K562 (cell line): Measurements from ENCODE around the gene KRT16. TPM values are rescaled to one million over a fixed set of nuclear protein-coding genes. Genes with fewer than 3 reads are reported as not detected.

Experiments
- ARID1B ChIP-seq: fragments of 450-650 bp; IDR thresholded peaks from 2 replicates; pipeline ENCODE4 v1.6.1; 2016; ENCODE audit warnings: antibody characterized with exemption, mild to moderate bottlenecking, inconsistent platforms
- C11orf30 ChIP-seq: fragments of 450-650 bp; IDR thresholded peaks from 2 replicates; pipeline ENCODE4 v1.6.1; 2016; ENCODE audit warnings: low read depth, mild to moderate bottlenecking
- CBFB ChIP-seq: sonication (generic); formaldehyde crosslinking; IDR thresholded peaks from 2 replicates; pipeline ENCODE4 v1.4.0; 2020; ENCODE audit warnings: mild to moderate bottlenecking, missing genetic modification reagents
- CBX5 ChIP-seq: IDR thresholded peaks from 2 replicates; pipeline ENCODE4 v1.6.1; 2014; ENCODE audit warnings: low read depth, borderline replicate concordance
- COPS2 ChIP-seq: fragments of 450-650 bp; conservative IDR thresholded peaks from 2 replicates; pipeline ENCODE4 v1.6.1; 2016; ENCODE audit warnings: mild to moderate bottlenecking, moderate library complexity
- MAFF ChIP-seq: IDR thresholded peaks from 2 replicates; pipeline ENCODE4 v1.6.1; 2012; ENCODE audit warnings: low read length, improper control_type of control experiment
- RAD21 ChIP-seq, 2 experiments: fragments of 250-450 bp in 1 of 2; fragments of 450-650 bp in 1 of 2; sonication (Bioruptor Pico) in 1 of 2; formaldehyde crosslinking in 1 of 2; IDR thresholded peaks in 1 of 2; conservative IDR thresholded peaks in 1 of 2; 2 replicates each; pipeline versions ENCODE4 v1.4.0 to v1.8.0; 2020 to 2022; ENCODE audit warnings: mild to moderate bottlenecking in 2 of 2, moderate library complexity in 1 of 2
- RB1 ChIP-seq: fragments of 450-650 bp; IDR thresholded peaks from 2 replicates; pipeline ENCODE4 v1.6.1; 2017; ENCODE audit warnings: low read depth, mild to moderate bottlenecking
- RBM34 ChIP-seq: fragments of 200-400 bp; formaldehyde crosslinking; IDR thresholded peaks from 2 replicates; pipeline ENCODE4 v1.6.1; 2018; ENCODE audit warnings: low read length, borderline replicate concordance; ENCODE audit not compliant: insufficient read depth
- RUNX1 ChIP-seq: sonication (generic); IDR thresholded peaks from 2 replicates; pipeline ENCODE4 v1.6.1; 2016; ENCODE audit warnings: antibody characterized with exemption, low read depth
- SIN3A ChIP-seq, 2 experiments: fragments of 150-350 bp in 1 of 2; IDR thresholded peaks; 2 replicates each; pipeline ENCODE4 v1.6.1; 2011 to 2016; ENCODE audit warnings: borderline replicate concordance in 2 of 2, low read depth in 2 of 2, low read length in 2 of 2, mild to moderate bottlenecking in 2 of 2, moderate library complexity in 2 of 2; ENCODE audit not compliant: control insufficient read depth in 1 of 2
- SRSF1 ChIP-seq: fragments of 200-400 bp; formaldehyde crosslinking; IDR thresholded peaks from 2 replicates; pipeline ENCODE4 v1.6.1; 2017; ENCODE audit warnings: mild to moderate bottlenecking, low read depth, low read length, moderate library complexity
- TEAD4 ChIP-seq, 2 experiments: sonication (generic) in 1 of 2; formaldehyde crosslinking in 1 of 2; IDR thresholded peaks; 2 replicates each; pipeline versions ENCODE4 v1.6.1 to v1.8.0; 2012 to 2022; ENCODE audit warnings: borderline replicate concordance in 1 of 2, inconsistent platforms in 1 of 2, low read length in 1 of 2, mild to moderate bottlenecking in 1 of 2, missing genetic modification reagents in 1 of 2
- WHSC1 ChIP-seq: IDR thresholded peaks from one replicate; pipeline ENCODE4 v1.6.1; 2012; ENCODE audit warnings: low read length, control low read depth, inconsistent platforms
- polyA plus RNA-seq, 8 experiments: library from polyadenylated mRNA; depleted of rRNA in 4 of 8; stranded (reverse) in 5 of 8; unstranded in 3 of 8; fragments of >200 nt; fragmentation: Nextera tagmentation in 2 of 8; fragmentation: Illumina TruSeq in 1 of 8; extraction: Ambion mirVana in 2 of 8; extraction: Trizol in 1 of 8; gene quantifications; 2 replicates each; pipeline versions ENCODE4 v1.2.1 to v1.2.3, GENCODE V29; 2011 to 2014; ENCODE audit warnings: inconsistent platforms in 1 of 8, missing spikeins in 1 of 8
- total RNA-seq, 7 experiments: library from RNA; depleted of rRNA in 6 of 7; stranded (reverse); fragments of >200 nt in 6 of 7; fragmentation: Illumina TruSeq in 2 of 7; extraction: Trizol in 2 of 7; gene quantifications; 2 replicates each; pipeline versions ENCODE4 v1.2.1 to v1.2.3, GENCODE V29; 2011 to 2021; ENCODE audit warnings: low replicate concordance in 1 of 7
- TF ChIP-seq, protein P1 (sequence below): fragments of 450-650 bp; conservative IDR thresholded peaks from 2 replicates; pipeline ENCODE4 v1.6.1; 2016; ENCODE audit warnings: missing genetic modification characterization, low read depth, mild to moderate bottlenecking, missing compliant biosample characterization, moderate library complexity
- TF ChIP-seq, protein P2 (sequence below): sonication (generic); formaldehyde crosslinking; IDR thresholded peaks from 2 replicates; pipeline ENCODE4 v1.8.0; 2022; ENCODE audit warnings: mild to moderate bottlenecking, missing genetic modification reagents
- TF ChIP-seq, protein P3 (sequence below): fragments of 250-450 bp; sonication (Bioruptor Pico); IDR thresholded peaks from 2 replicates; pipeline ENCODE4 v1.8.0; 2021; ENCODE audit warnings: borderline replicate concordance, mild to moderate bottlenecking, moderate library complexity; ENCODE audit not compliant: poor library complexity, severe bottlenecking
- TF ChIP-seq, protein P4 (sequence below): fragments of 250-450 bp; sonication (Bioruptor Pico); IDR thresholded peaks from 2 replicates; pipeline ENCODE4 v1.5.0; 2020; ENCODE audit warnings: mild to moderate bottlenecking, borderline replicate concordance
- TF ChIP-seq, protein P5 (sequence below): fragments of 200-800 bp; sonication (Bioruptor generic); IDR thresholded peaks from 2 replicates; pipeline ENCODE4 v1.6.1; 2017; ENCODE audit warnings: missing genetic modification characterization, missing compliant biosample characterization
- TF ChIP-seq, protein P6 (sequence below): fragments of 250-450 bp; sonication (Bioruptor Pico); IDR thresholded peaks from 2 replicates; pipeline ENCODE4 v1.6.1; 2021; ENCODE audit warnings: mild to moderate bottlenecking

Gene KRT16
- total and polyA plus RNA-seq, 9 of the 15 experiments (the other 6 are each of a cell fraction or from before 2014, with no cell fraction given): 0.04 TPM; not detected in 8

DNA sequence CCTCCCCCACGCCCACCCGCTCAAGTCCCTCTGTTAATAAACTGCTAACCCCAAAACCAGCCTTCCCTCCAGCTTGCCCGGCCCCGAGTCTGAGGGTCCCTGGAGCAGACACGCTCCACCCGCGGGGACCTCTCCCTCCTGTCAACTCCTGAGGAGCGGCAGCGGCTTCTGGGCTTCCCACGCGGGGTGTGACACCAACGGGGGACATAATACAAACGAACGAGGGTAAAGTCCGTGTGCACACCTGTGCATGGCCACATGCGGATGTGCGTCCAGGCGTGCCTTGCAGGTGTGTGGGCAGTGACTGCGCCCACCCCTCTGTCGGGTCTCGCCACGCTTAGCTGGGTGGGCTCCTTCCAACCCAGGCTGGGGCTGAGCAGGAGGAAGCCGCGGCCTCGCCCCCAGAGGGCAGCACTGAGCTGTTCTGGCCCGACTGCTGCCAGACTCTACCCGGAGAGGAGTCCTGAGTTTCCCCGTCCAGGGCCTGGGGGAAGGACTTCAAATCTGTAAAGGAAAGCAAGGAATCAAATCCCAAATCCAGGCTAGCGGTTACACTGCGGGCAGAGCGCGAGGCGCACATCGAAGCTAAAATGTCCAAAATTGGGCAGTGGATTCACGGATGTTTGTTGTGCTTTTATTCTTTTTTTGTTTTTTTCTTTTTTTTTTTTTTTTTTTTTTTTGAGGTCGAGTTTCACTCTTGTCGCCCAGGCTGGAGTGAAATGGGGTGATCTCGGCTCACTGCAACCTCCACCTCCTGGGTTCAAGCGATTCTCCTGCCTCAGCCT lies 36.0 kb upstream of the KRT16 start (continued):
- TF ChIP-seq, protein P1, sequence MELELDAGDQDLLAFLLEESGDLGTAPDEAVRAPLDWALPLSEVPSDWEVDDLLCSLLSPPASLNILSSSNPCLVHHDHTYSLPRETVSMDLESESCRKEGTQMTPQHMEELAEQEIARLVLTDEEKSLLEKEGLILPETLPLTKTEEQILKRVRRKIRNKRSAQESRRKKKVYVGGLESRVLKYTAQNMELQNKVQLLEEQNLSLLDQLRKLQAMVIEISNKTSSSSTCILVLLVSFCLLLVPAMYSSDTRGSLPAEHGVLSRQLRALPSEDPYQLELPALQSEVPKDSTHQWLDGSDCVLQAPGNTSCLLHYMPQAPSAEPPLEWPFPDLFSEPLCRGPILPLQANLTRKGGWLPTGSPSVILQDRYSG (tag): no peak
- TF ChIP-seq RUNX1 (no peak), CBFB (CRISPR knock-in tag) (no peak), SRSF1 (no peak), WHSC1 (no peak), SIN3A (IDR thresholded peaks at IDR 0.05; ENCODE audit: borderline replicate concordance in 2 of 2, control insufficient read depth in 1 of 2, low read depth in 2 of 2, low read length in 2 of 2) (no peak), RAD21 (CRISPR knock-in tag; conservative IDR thresholded peaks at IDR 0.05 in 1 of 2, IDR thresholded peaks at IDR 0.05 in 1 of 2) (peak; percentile 39 to 71), COPS2 (no peak), RBM34 (no peak), CBX5 (no peak), C11orf30 (no peak), TEAD4 (IDR thresholded peaks at IDR 0.05; ENCODE audit: low read length) (no peak), TEAD4 (CRISPR knock-in tag; IDR thresholded peaks at IDR 0.05; ENCODE audit: borderline replicate concordance) (no peak), RB1 (peak; percentile 61), MAFF (no peak), ARID1B (0 out of 2 replicates have a peak, but pooled peaks have one; percentile 9)
- TF ChIP-seq, protein P2, sequence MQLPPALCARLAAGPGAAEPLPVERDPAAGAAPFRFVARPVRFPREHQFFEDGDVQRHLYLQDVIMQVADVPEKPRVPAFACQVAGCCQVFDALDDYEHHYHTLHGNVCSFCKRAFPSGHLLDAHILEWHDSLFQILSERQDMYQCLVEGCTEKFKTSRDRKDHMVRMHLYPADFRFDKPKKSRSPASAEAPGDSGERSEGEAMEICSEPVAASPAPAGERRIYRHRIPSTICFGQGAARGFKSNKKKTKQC (CRISPR knock-in tag): no peak
- TF ChIP-seq, protein P3, sequence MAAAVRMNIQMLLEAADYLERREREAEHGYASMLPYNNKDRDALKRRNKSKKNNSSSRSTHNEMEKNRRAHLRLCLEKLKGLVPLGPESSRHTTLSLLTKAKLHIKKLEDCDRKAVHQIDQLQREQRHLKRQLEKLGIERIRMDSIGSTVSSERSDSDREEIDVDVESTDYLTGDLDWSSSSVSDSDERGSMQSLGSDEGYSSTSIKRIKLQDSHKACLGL (CRISPR knock-in tag): no peak
- TF ChIP-seq, protein P4, sequence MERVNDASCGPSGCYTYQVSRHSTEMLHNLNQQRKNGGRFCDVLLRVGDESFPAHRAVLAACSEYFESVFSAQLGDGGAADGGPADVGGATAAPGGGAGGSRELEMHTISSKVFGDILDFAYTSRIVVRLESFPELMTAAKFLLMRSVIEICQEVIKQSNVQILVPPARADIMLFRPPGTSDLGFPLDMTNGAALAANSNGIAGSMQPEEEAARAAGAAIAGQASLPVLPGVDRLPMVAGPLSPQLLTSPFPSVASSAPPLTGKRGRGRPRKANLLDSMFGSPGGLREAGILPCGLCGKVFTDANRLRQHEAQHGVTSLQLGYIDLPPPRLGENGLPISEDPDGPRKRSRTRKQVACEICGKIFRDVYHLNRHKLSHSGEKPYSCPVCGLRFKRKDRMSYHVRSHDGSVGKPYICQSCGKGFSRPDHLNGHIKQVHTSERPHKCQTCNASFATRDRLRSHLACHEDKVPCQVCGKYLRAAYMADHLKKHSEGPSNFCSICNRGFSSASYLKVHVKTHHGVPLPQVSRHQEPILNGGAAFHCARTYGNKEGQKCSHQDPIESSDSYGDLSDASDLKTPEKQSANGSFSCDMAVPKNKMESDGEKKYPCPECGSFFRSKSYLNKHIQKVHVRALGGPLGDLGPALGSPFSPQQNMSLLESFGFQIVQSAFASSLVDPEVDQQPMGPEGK (CRISPR knock-in tag): no peak
- TF ChIP-seq, protein P5, sequence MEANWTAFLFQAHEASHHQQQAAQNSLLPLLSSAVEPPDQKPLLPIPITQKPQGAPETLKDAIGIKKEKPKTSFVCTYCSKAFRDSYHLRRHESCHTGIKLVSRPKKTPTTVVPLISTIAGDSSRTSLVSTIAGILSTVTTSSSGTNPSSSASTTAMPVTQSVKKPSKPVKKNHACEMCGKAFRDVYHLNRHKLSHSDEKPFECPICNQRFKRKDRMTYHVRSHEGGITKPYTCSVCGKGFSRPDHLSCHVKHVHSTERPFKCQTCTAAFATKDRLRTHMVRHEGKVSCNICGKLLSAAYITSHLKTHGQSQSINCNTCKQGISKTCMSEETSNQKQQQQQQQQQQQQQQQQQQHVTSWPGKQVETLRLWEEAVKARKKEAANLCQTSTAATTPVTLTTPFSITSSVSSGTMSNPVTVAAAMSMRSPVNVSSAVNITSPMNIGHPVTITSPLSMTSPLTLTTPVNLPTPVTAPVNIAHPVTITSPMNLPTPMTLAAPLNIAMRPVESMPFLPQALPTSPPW (CRISPR knock-in tag): no peak
- TF ChIP-seq, protein P6, sequence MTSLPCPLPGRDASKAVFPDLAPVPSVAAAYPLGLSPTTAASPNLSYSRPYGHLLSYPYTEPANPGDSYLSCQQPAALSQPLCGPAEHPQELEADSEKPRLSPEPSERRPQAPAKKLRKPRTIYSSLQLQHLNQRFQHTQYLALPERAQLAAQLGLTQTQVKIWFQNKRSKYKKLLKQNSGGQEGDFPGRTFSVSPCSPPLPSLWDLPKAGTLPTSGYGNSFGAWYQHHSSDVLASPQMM (CRISPR knock-in tag): no peak
